Measurements from ENCODE around the gene SLC2A13.

DNA sequence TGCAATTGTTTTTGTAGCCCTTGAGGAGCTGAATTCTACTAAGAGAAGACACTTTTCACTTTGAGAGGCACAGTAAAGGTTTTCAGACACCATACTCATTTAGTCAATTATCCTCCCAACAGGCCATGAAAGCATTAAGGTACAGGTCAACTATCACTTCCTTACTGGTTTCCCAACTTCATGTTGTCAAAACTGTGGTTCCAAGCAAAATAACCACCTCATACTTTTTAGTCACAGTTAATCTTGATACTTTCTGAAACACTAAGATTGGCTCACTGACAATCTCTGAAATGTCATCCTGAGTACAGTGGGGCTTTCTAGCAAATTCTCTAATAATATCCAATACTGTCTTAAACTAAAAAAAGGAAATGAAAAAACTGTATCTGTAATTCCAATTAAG is 71.7 kb downstream of the SLC2A13 start:
- TF ChIP-seq EZH2 (IDR thresholded peaks at IDR 0.05) = no peak
- TF ChIP-seq POLR2AphosphoS5 (IDR thresholded peaks at IDR 0.05; ENCODE audit: borderline replicate concordance, low read depth, low read length) = no peak
- no peak for TF ChIP-seq FOXP2 (optimal IDR thresholded peaks at IDR 0.05; ENCODE audit: control extremely low read depth, extremely low read length, insufficient read depth)

Measured in SK-N-MC (cell line).